ENCODE measurements around the gene CXCR4.
A peak's percentile ranks its signal among the peaks of the same experiment; 100 is the strongest.
"Not testable (repeated sequence)": the region's sequence is repeated elsewhere in the genome, so short reads cannot be mapped to it uniquely, and the experiment has no call there.

Gene CXCR4

GRCh38 chr2:136114382-136114781 lies 3.6 kb downstream of the CXCR4 start:
- no peak for DNase-seq (ENCODE audit: low spot score)

GRCh38 chr2:136113209-136113971 lies 4.6 kb downstream of the CXCR4 start:
- no peak for DNase-seq (ENCODE audit: low spot score)

GRCh38 chr2:136112317-136113208 lies 5.4 kb downstream of the CXCR4 start:
- peak; percentile 79 for DNase-seq (ENCODE audit: low spot score)

- DNase-seq (ENCODE audit: low spot score) = no peak
Observed at GRCh38 chr2:136111711-136112110, 6.2 kb downstream of the CXCR4 start.

GRCh38 chr2:136110526-136110925 lies 7.4 kb downstream of the CXCR4 start:
- DNase-seq (ENCODE audit: low spot score) = no peak

- DNase-seq (ENCODE audit: low spot score) = no peak
Observed at GRCh38 chr2:136108463-136108862, 9.5 kb downstream of the CXCR4 start.

GRCh38 chr2:136107051-136108033 lies 10.6 kb downstream of the CXCR4 start:
- DNase-seq (ENCODE audit: low spot score) = no peak

GRCh38 chr2:136106505-136106904 lies 11.4 kb downstream of the CXCR4 start:
- no peak for DNase-seq (ENCODE audit: low spot score)

- DNase-seq (ENCODE audit: low spot score) = no peak
Observed at GRCh38 chr2:136104977-136105376, 13.0 kb downstream of the CXCR4 start.

GRCh38 chr2:136101042-136101441 lies 16.9 kb downstream of the CXCR4 start:
- DNase-seq (ENCODE audit: low spot score) = no peak

- DNase-seq (ENCODE audit: low spot score) = no peak
Observed at GRCh38 chr2:136098441-136098840, 19.5 kb downstream of the CXCR4 start.

- no peak for DNase-seq (ENCODE audit: low spot score)
Observed at GRCh38 chr2:136093583-136093982, 24.4 kb downstream of the CXCR4 start.

- no peak for DNase-seq (ENCODE audit: low spot score)
Observed at GRCh38 chr2:136091899-136092298, 26.1 kb downstream of the CXCR4 start.

GRCh38 chr2:136087901-136088460 lies 30.0 kb downstream of the CXCR4 start:
- not testable (repeated sequence) for DNase-seq (ENCODE audit: low spot score)

GRCh38 chr2:136086253-136087016 lies 31.5 kb downstream of the CXCR4 start:
- no peak for DNase-seq (ENCODE audit: low spot score)

GRCh38 chr2:136085453-136086209 lies 32.3 kb downstream of the CXCR4 start:
- DNase-seq (ENCODE audit: low spot score) = no peak

GRCh38 chr2:136081582-136082210 lies 36.3 kb downstream of the CXCR4 start:
- no peak for DNase-seq (ENCODE audit: low spot score)

- DNase-seq (ENCODE audit: low spot score) = no peak
Observed at GRCh38 chr2:136080114-136080513, 37.8 kb downstream of the CXCR4 start.

- no peak for DNase-seq (ENCODE audit: low spot score)
Observed at GRCh38 chr2:136077107-136077506, 40.8 kb downstream of the CXCR4 start.

- DNase-seq (ENCODE audit: low spot score) = no peak
Observed at GRCh38 chr2:136075476-136075875, 42.5 kb downstream of the CXCR4 start.
